OCI-LY3 (cell line): ENCODE results near the gene GRK6.
A peak's percentile ranks its signal among the peaks of the same experiment; 100 is the strongest.

Experiments used
- H2AFZ ChIP-seq: fragments of 200-600, 300-600 bp; shearing (Covaris generic); 2 replicates; pipeline ENCODE4 v1.6.0; 2014; ENCODE audit warnings: antibody characterized with exemption, low read depth, low read length
- H3K27ac ChIP-seq: fragments of 200-600, 300-600 bp; sonication (generic); 2 replicates; pipeline ENCODE4 v1.5.1; 2014; ENCODE audit warnings: mild to moderate bottlenecking, low read length, moderate library complexity, mixed read lengths
- H3K27me3 ChIP-seq: fragments of 200-600, 300-600 bp; sonication (generic); 2 replicates; pipeline ENCODE4 v1.6.1; 2014; ENCODE audit warnings: low read depth, low read length, mixed read lengths
- H3K36me3 ChIP-seq: fragments of 200-600, 300-600 bp; sonication (generic); replicated peaks from 2 replicates; pipeline ENCODE3; 2014; ENCODE audit warnings: low read depth, low read length, mixed read lengths
- H3K4me1 ChIP-seq: fragments of 300-600, 200-600 bp; sonication (generic); 2 replicates; pipeline ENCODE4 v1.6.1; 2014; ENCODE audit warnings: low read length, mixed read lengths
- H3K4me2 ChIP-seq: fragments of 200-600, 300-600 bp; sonication (generic); 2 replicates; pipeline ENCODE4 v1.6.1; 2014; ENCODE audit warnings: low read length, mixed read lengths
- H3K4me3 ChIP-seq: fragments of 300-600, 200-600 bp; sonication (generic); 2 replicates; pipeline ENCODE4 v1.5.1; 2014; ENCODE audit warnings: antibody characterized with exemption, mild to moderate bottlenecking, low read length, moderate library complexity
- H3K79me2 ChIP-seq: fragments of 300-600, 200-600 bp; shearing (Covaris generic); 2 replicates; pipeline ENCODE4 v1.6.1; 2014; ENCODE audit warnings: mild to moderate bottlenecking, low read length, mixed read lengths
- H3K9ac ChIP-seq: fragments of 300-600, 200-600 bp; shearing (Covaris generic); 2 replicates; pipeline ENCODE4 v1.6.0; 2014; ENCODE audit warnings: mild to moderate bottlenecking, low read length, moderate library complexity
- H3K9me3 ChIP-seq: fragments of 200-600, 300-600 bp; shearing (Covaris generic); 2 replicates; pipeline ENCODE4 v1.6.1; 2014; ENCODE audit warnings: low read length, mixed read lengths; ENCODE audit not compliant: insufficient read depth
- H4K20me1 ChIP-seq: fragments of 200-600, 300-600 bp; sonication (generic); 2 replicates; pipeline ENCODE4 v1.6.1; 2016; ENCODE audit warnings: low read length, mixed read lengths; ENCODE audit not compliant: insufficient read depth
- CTCF ChIP-seq: fragments of 200-600, 300-600 bp; sonication (generic); IDR thresholded peaks from 2 replicates; pipeline ENCODE4 v1.5.1; 2014; ENCODE audit warnings: antibody characterized with exemption, low read length, low read depth
- EZH2phosphoT487 ChIP-seq: fragments of 200-600 bp; shearing (Covaris generic); IDR thresholded peaks from 2 replicates; pipeline ENCODE4 v1.6.1; 2018; ENCODE audit warnings: antibody characterized with exemption, mixed run types, low read depth

The GRK6 gene

DNA sequence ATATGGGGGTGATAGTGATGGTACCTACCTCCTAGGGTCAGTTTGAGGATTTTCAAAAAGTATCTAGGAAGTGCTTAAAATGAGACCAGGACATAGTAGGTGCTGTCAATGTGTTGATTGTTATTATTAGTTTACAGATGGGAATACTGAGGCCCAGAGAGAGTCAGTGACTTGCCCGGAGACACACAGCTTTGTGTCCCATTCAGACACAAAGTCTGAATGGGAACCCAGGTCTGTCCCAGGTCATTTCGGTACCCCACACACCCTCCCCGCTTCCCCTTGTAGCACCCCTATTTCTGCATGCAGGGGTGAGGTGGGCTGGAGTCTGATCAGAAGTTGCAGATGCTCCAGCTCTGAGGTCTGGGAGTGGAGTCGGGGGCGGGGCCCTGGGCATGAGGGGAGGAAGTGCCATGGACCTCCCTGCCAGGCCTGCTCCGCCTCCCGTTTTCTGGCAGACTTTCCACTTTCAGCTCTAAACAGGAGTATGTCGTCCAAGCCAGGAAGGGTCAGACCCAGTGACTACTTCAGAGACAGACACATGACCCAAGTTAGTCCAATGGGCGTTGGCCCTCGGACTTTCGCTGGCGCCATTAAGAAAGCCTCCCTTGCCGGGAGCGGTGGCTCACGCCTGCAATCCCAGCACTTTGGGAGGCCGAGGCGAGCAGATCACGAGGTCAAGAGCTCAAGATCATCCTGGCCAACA lies 50.2 kb downstream of the GRK6 start:
- Histone ChIP-seq H3K9ac (no peak overlapping the region), H3K79me2 (peaks cover 12% of the 10 kb centered on the region), H4K20me1 (0 out of 2 replicates have a peak, but pooled peaks cover 5% of the 10 kb centered on the region), H2AFZ (no peak overlapping the region), H3K4me1 (peaks cover 28% of the 10 kb centered on the region), H3K27me3 (peaks cover 4% of the 10 kb centered on the region; the same call in 1 of the 2 replicates), H3K9me3 (no peaks in the 10 kb centered on the region), H3K4me3 (no peak overlapping the region), H3K36me3 (no peaks in the 10 kb centered on the region), H3K27ac (no peak overlapping the region), H3K4me2 (no peak overlapping the region)
- TF ChIP-seq CTCF (no peak), EZH2phosphoT487 (no peak)

- TF ChIP-seq CTCF = no peak
- TF ChIP-seq EZH2phosphoT487 = no peak
- no peaks in the 10 kb centered on the region for H4K20me1 ChIP-seq
- no peak overlapping the region for H3K27ac ChIP-seq
- no peak overlapping the region for H3K4me3 ChIP-seq
- peaks cover 21% of the 10 kb centered on the region for H3K4me1 ChIP-seq
- peaks cover 4% of the 10 kb centered on the region; the same call in 1 of the 2 replicates for H3K27me3 ChIP-seq
- no peak overlapping the region for H3K4me2 ChIP-seq
- H3K79me2 ChIP-seq = no peaks in the 10 kb centered on the region
- H3K9ac ChIP-seq = no peak overlapping the region
- no peak overlapping the region for H2AFZ ChIP-seq
- no peaks in the 10 kb centered on the region for H3K9me3 ChIP-seq
- no peaks in the 10 kb centered on the region for H3K36me3 ChIP-seq
These were observed 51.4 kb downstream of the GRK6 start for GRCh38 chr5:177477701-177478477.

DNA sequence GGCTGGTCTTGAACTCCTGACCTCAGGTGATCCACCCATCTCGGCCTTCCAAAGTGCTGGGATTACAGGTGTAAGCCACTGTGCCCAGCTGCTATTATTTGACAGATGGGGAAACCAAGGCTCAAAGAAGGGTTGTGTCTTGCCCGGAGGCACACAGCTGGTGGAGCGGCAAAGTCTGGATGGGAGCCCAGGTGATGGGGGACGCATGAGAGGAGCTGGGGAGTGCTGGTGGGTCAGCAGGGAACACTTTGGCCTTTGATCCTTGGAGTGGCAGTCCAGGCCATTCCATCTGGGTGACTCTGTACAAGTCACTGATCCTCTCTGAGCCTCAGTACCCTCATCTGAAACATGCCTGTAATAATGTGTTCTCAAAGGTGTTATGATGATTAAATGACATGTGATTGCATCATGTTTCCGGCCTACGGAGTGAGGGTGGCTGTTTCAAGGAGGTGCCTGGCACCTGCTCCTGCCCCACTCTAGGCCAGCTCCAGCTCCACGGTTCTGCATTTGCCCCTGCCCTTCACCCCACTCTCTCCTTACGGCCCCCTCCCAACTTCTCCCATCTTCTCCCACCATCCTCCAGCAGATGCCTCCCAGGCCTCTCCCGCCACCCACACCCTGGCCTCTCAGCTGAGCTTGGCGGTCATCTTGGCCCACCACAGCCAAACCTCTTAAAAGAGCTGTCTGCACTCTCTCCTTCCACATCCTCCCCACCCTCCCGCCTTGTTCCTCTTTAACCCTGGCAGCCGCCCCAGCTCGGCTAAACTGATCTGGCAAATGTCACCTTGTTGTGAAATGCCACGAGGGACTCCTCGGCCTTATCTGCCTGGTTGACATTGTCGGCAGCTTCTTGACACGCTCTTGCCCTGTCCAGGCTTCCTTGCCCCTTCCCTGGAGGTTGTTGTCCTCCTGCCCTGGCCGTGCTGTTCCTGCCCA lies 52.5 kb downstream of the GRK6 start:
- H3K27ac ChIP-seq = peak overlapping the region; percentile 2; the same call in 1 of the 2 replicates
- H3K4me1 ChIP-seq = peaks cover 20% of the 10 kb centered on the region
- peaks cover 3% of the 10 kb centered on the region; the same call in 1 of the 2 replicates for H3K27me3 ChIP-seq
- TF ChIP-seq EZH2phosphoT487 = no peak
- TF ChIP-seq CTCF = no peak
- H2AFZ ChIP-seq = peak overlapping the region; percentile 16; the same call in 1 of the 2 replicates
- no peaks in the 10 kb centered on the region for H3K79me2 ChIP-seq
- no peaks in the 10 kb centered on the region for H3K9me3 ChIP-seq
- no peaks in the 10 kb centered on the region for H4K20me1 ChIP-seq
- peak overlapping the region; percentile 2; the same call in 1 of the 2 replicates for H3K9ac ChIP-seq
- H3K4me2 ChIP-seq = peak overlapping the region; percentile 48
- H3K4me3 ChIP-seq = no peak overlapping the region
- no peaks in the 10 kb centered on the region for H3K36me3 ChIP-seq
